ENCODE results near the gene SEMA3A.

The SEMA3A gene

DNA sequence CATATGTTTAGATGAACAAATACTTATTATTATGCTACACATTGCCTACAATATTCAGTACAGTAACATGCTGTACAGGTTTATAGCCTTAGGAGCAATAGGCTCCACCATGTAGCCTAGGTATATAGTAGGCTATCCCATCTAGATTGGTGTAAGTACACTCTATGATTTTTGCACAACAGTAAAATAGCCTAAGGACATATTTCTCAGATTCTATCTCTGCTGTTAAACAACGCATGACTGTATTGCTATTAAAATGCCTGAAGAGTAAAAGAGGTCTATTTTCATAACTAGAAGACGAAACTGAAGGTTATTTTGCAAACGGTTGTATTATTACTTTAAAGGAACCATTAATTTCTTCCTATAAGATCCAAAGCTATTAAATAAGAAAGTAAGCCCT, 88.3 kb downstream of the SEMA3A start:
- no peaks in the 10 kb centered on the region for H3K27me3 Mint-ChIP-seq (ENCODE audit: low read depth, poor library complexity)
- H3K36me3 Mint-ChIP-seq (ENCODE audit: low read depth): peaks cover 6% of the 10 kb centered on the region
- DNase-seq: no peak
- no peak overlapping the region for H3K4me3 Mint-ChIP-seq
- H3K4me1 Mint-ChIP-seq: peaks cover 7% of the 10 kb centered on the region
- no peak overlapping the region for H3K27ac Mint-ChIP-seq
- TF ChIP-seq, protein P1, sequence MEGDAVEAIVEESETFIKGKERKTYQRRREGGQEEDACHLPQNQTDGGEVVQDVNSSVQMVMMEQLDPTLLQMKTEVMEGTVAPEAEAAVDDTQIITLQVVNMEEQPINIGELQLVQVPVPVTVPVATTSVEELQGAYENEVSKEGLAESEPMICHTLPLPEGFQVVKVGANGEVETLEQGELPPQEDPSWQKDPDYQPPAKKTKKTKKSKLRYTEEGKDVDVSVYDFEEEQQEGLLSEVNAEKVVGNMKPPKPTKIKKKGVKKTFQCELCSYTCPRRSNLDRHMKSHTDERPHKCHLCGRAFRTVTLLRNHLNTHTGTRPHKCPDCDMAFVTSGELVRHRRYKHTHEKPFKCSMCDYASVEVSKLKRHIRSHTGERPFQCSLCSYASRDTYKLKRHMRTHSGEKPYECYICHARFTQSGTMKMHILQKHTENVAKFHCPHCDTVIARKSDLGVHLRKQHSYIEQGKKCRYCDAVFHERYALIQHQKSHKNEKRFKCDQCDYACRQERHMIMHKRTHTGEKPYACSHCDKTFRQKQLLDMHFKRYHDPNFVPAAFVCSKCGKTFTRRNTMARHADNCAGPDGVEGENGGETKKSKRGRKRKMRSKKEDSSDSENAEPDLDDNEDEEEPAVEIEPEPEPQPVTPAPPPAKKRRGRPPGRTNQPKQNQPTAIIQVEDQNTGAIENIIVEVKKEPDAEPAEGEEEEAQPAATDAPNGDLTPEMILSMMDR (IDR thresholded peaks at IDR 0.05): no peak
- no peaks in the 10 kb centered on the region for H3K9me3 Mint-ChIP-seq

DNA sequence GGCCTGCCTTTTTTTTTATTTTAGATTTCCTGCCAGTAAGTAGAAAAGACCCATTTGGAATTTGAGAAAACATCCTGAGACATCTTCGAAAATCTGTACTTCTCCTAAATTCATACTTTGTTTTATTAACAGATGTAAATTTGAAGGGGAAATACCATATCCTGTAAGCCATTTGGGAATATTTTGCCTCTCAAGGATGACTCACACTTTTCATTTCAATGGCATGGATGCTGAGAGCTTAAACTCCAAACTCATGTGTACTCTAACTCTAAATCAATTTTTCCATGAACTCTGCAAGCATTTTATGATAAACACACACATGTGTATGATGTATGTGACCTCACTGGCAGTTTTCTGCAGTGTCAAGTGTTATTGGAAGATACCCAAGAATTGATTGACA, 89.0 kb downstream of the SEMA3A start:
- Mint-ChIP-seq H3K4me3 (no peak overlapping the region), H3K36me3 (ENCODE audit: low read depth) (peaks cover 6% of the 10 kb centered on the region), H3K4me1 (peaks cover 7% of the 10 kb centered on the region), H3K9me3 (no peaks in the 10 kb centered on the region), H3K27ac (no peak overlapping the region), H3K27me3 (ENCODE audit: low read depth, poor library complexity) (no peaks in the 10 kb centered on the region)
- TF ChIP-seq, protein P1 (IDR thresholded peaks at IDR 0.05): no peak
- DNase-seq: no peak

DNA sequence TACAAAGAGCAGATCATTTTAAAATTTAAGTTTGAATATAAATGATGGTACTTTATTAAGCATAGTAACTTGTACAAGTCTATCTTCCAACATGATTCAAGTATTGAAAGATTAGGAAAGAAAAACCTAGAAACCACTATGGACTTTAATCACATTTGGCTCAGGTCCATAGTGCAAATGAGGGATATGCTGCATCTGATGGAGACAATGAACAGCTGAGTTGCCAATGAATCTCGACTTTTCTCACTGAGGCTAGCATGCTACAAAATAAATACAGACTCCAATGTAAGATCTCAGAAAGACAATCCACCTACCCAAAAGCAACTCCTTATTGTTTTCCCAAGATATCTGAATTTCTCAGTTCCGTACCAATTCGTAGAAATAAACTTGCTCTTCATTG, 89.8 kb downstream of the SEMA3A start:
- H3K27ac Mint-ChIP-seq: no peak overlapping the region
- H3K36me3 Mint-ChIP-seq (ENCODE audit: low read depth): peaks cover 6% of the 10 kb centered on the region
- DNase-seq: no peak
- H3K4me3 Mint-ChIP-seq: no peak overlapping the region
- H3K9me3 Mint-ChIP-seq: no peaks in the 10 kb centered on the region
- TF ChIP-seq, protein P1 (IDR thresholded peaks at IDR 0.05): no peak
- peaks cover 1% of the 10 kb centered on the region for H3K4me1 Mint-ChIP-seq
- no peaks in the 10 kb centered on the region for H3K27me3 Mint-ChIP-seq (ENCODE audit: low read depth, poor library complexity)

DNA sequence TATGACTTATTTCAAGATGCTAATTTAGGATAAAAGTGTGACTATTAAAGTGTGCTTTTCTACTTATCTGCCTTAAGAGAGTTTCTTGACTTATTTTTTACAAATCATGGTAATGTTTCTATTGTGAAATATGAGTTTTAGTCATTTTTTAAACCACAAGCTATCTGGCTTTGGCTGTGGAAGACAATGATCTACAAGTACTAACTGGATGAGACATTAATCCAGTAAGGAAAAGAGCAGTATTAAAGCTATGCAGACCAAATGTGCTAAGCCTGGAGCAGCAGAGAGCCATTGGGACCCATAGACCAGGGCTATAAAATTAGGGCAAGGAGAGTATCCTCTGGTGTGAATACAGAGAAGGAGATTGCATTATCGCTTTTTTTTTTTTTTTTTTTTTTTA, 92.4 kb downstream of the SEMA3A start:
- no peak overlapping the region for H3K4me3 Mint-ChIP-seq
- no peak overlapping the region for H3K27ac Mint-ChIP-seq
- no peaks in the 10 kb centered on the region for H3K9me3 Mint-ChIP-seq
- H3K36me3 Mint-ChIP-seq (ENCODE audit: low read depth): no peaks in the 10 kb centered on the region
- DNase-seq: no peak
- H3K27me3 Mint-ChIP-seq (ENCODE audit: low read depth, poor library complexity): no peaks in the 10 kb centered on the region
- peaks cover 2% of the 10 kb centered on the region for H3K4me1 Mint-ChIP-seq
- TF ChIP-seq, protein P1 (IDR thresholded peaks at IDR 0.05): no peak

DNA sequence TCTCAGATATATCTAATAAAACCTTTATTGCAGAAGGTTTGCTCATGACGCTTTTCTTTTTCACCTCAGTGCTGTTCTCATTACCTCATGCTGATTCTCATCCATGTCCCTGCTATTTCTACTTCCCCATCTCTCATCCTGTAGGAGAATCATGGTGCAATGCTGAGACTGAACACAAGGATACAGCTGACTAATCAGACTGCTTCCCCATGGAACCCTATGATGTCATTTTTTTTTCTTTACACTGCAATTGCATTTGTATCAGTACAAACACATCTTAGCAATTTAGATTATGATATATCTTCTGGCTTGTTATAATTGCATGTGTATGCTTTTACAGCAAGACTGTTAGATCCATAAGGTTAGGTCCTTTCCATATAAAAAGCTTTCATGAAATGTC, 93.7 kb downstream of the SEMA3A start:
- Mint-ChIP-seq H3K36me3 (ENCODE audit: low read depth) (no peaks in the 10 kb centered on the region), H3K4me3 (no peak overlapping the region), H3K4me1 (peaks cover 8% of the 10 kb centered on the region), H3K27me3 (ENCODE audit: low read depth, poor library complexity) (no peaks in the 10 kb centered on the region), H3K27ac (no peak overlapping the region), H3K9me3 (no peaks in the 10 kb centered on the region)
- no peak for DNase-seq
- TF ChIP-seq, protein P1 (IDR thresholded peaks at IDR 0.05): no peak

DNA sequence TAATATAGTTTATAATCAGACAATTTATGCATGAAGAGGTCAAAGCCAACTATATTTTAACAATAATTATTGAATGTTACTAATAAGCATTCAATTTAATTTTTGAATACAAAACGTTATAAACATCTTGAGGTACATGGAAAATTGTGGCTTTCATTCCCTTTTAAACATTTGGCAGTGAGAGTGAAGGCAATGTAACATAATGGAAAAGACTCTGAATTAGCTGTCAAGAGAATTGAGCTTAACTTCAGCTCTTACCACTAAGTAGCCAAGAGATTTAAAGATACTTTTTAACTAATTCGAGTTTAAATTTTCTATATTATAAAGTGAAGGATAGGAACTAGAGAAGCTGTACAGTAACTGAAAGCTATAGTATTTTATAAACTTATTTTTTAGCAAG, 98.6 kb downstream of the SEMA3A start:
- Mint-ChIP-seq H3K4me3 (no peak overlapping the region), H3K36me3 (ENCODE audit: low read depth) (peaks cover 4% of the 10 kb centered on the region), H3K9me3 (no peaks in the 10 kb centered on the region), H3K4me1 (peaks cover 25% of the 10 kb centered on the region), H3K27ac (no peak overlapping the region), H3K27me3 (ENCODE audit: low read depth, poor library complexity) (no peaks in the 10 kb centered on the region)
- TF ChIP-seq, protein P1 (IDR thresholded peaks at IDR 0.05): no peak
- DNase-seq: no peak

All from nephron progenitor cell (in vitro differentiated cells).